Suppressor macrophage treated with lipopolysaccharide for 1 hour (primary cell): Measurements from ENCODE around the gene FAM181B.

Experiments
- DNase-seq, 3 donors: peaks; one replicate each; pipeline ENCODE4 v3.0.0-alpha.2; 2020 to 2022

Gene FAM181B

DNA sequence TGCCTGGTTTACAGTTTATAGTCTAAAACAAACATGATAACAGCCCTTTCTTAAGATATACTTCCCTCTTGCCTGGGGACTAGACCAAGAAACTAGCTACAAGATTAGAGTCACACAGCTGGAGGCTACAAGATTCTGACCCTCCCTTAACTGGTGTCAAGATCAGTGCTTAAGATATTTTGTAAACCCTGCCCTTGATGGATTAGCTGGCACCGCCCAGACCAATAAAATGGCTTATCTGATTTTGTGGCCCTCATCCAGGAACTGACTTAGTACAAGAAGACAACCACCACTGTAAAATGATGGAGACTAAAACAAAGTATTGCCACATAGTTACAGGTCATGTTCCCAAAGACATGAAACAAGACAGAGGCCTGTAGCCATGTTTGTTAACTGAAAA is 53.4 kb downstream of the FAM181B start:
- no peak for DNase-seq
